HepG2 (cell line): ENCODE data around the gene CKAP2. TPM values are rescaled to one million over a fixed set of nuclear protein-coding genes. Genes with fewer than 3 reads are reported as not detected.

Source experiments
- ATAC-seq: fragments of 200-7000 bp; cut with Tn5 transposase; 3 replicates; pipeline ENCODE4 v1.9.1; 2020; ENCODE audit warnings: mild to moderate bottlenecking, moderate library complexity
- BruUV-seq: library from RNA; stranded (reverse); fragments of 400-500 nt; replicated peaks from 2 replicates; lab custom pipeline; 2021; lab: Mats Ljungman, UMichigan
- CTCF ChIA-PET: fragments of 300-600 bp; formaldehyde crosslinking; extraction: SDS; loops from one replicate; lab custom pipeline; 2021; ENCODE audit warnings: low total read pairs, inconsistent platforms, low intra/inter-chr PET ratio; lab: Yijun Ruan, JAX
- POLR2A ChIA-PET: fragments of 350-600 bp; sonication (Branson Sonifier 250); formaldehyde crosslinking; loops from one replicate; lab custom pipeline; 2020; ENCODE audit warnings: antibody characterized with exemption, inconsistent platforms; lab: Yijun Ruan, JAX
- DNase-seq: peaks from one replicate; pipeline ENCODE4 v3.0.0-alpha.2; 2015; ENCODE audit warnings: low spot score
- FAIRE-seq: peaks from 3 replicates; lab custom pipeline; 2011; peaks lifted over from hg19 to GRCh38; lab: Jason Lieb, UNC
- H2AFZ ChIP-seq: one replicate; pipeline ENCODE4 v1.6.1; 2011; ENCODE audit warnings: low read length, inconsistent platforms
- H3K27ac ChIP-seq: fragments of 300-600 bp; 3 replicates; pipeline ENCODE4 v1.8.0; 2011; ENCODE audit warnings: mixed run types, mild to moderate bottlenecking, mixed read lengths, low read length, inconsistent platforms; ENCODE audit not compliant: insufficient read depth; ENCODE audit errors: extremely low read length
- H3K27me3 ChIP-seq, 2 experiments: fragments of 200-600 bp in 1 of 2; 2 replicates in 1 of 2; 3 replicates in 1 of 2; pipeline versions ENCODE4 v1.6.0 to v1.8.0; 2011; ENCODE audit warnings: low read length in 2 of 2, mild to moderate bottlenecking in 2 of 2, moderate library complexity in 2 of 2, inconsistent platforms in 1 of 2; ENCODE audit not compliant: insufficient read depth in 2 of 2, control insufficient read depth in 1 of 2
- H3K36me3 ChIP-seq, 2 experiments: fragments of 200-600 bp in 1 of 2; replicated peaks in 1 of 2; 2 replicates in 1 of 2; 3 replicates in 1 of 2; pipeline versions ENCODE4 v1.5.1 to v1.8.0; 2011; ENCODE audit warnings: low read length in 2 of 2, inconsistent platforms in 1 of 2; ENCODE audit not compliant: insufficient read depth in 2 of 2, control insufficient read depth in 1 of 2
- H3K4me1 ChIP-seq: 2 replicates; pipeline ENCODE4 v1.5.1; 2012; ENCODE audit warnings: low read length, inconsistent platforms; ENCODE audit not compliant: insufficient read depth
- H3K4me2 ChIP-seq: 2 replicates; pipeline ENCODE4 v1.6.0; 2011; ENCODE audit warnings: low read depth, low read length, inconsistent platforms
- H3K4me3 ChIP-seq, 3 experiments: fragments of 200-600 bp in 1 of 3; sonication (generic), shearing (Covaris generic) in 1 of 3; replicated peaks in 1 of 3; 2 replicates each; pipeline ENCODE4 v1.5.1; 2011 to 2016; ENCODE audit warnings: low read length in 3 of 3, inconsistent platforms in 2 of 3, low read depth in 2 of 3, mild to moderate bottlenecking in 2 of 3, control low read depth in 1 of 3, mixed read lengths in 1 of 3; ENCODE audit not compliant: insufficient read depth in 1 of 3
- H3K79me2 ChIP-seq: one replicate; pipeline ENCODE4 v1.6.1; 2011; ENCODE audit warnings: low read length, inconsistent platforms; ENCODE audit not compliant: insufficient read depth
- H3K9ac ChIP-seq: 2 replicates; pipeline ENCODE4 v1.6.0; 2011; ENCODE audit warnings: mild to moderate bottlenecking, low read depth, low read length, inconsistent platforms; ENCODE audit not compliant: insufficient read depth
- H3K9me3 ChIP-seq: 2 replicates; pipeline ENCODE4 v1.5.1; 2012; ENCODE audit warnings: mild to moderate bottlenecking, low read length
- H4K20me1 ChIP-seq: 2 replicates; pipeline ENCODE4 v1.6.0; 2011; ENCODE audit warnings: inconsistent platforms, mild to moderate bottlenecking, low read length, moderate library complexity; ENCODE audit not compliant: insufficient read depth
- ARID2 ChIP-seq: sonication (generic); formaldehyde crosslinking; IDR thresholded peaks from 2 replicates; pipeline ENCODE4 v1.8.1; 2022; ENCODE audit warnings: mild to moderate bottlenecking, missing genetic modification reagents, borderline replicate concordance
- BRD4 ChIP-seq: sonication (generic); formaldehyde crosslinking; IDR thresholded peaks from 2 replicates; pipeline ENCODE4 v1.4.0; 2020; ENCODE audit warnings: missing genetic modification reagents
- EP300 ChIP-seq, 3 experiments: sonication (generic) in 1 of 3; formaldehyde crosslinking in 1 of 3; IDR thresholded peaks; 2 replicates each; pipeline versions ENCODE4 v1.5.1 to v1.6.1; 2011 to 2020; ENCODE audit warnings: low read depth in 2 of 3, low read length in 2 of 3, borderline replicate concordance in 1 of 3, improper control_type of control experiment in 1 of 3, mild to moderate bottlenecking in 1 of 3, missing genetic modification reagents in 1 of 3, moderate library complexity in 1 of 3
- FOXK1 ChIP-seq: sonication (generic); formaldehyde crosslinking; IDR thresholded peaks from 2 replicates; pipeline ENCODE4 v1.4.0; 2020; ENCODE audit warnings: low read depth, missing genetic modification reagents, borderline replicate concordance
- GATA4 ChIP-seq: sonication (generic); IDR thresholded peaks from 2 replicates; pipeline ENCODE4 v1.6.1; 2016; ENCODE audit warnings: antibody characterized with exemption, low read depth, borderline replicate concordance
- GMEB1 ChIP-seq: sonication (generic); formaldehyde crosslinking; IDR thresholded peaks from 2 replicates; pipeline ENCODE4 v1.5.1; 2020; ENCODE audit warnings: missing genetic modification reagents, mild to moderate bottlenecking, borderline replicate concordance
- NFAT5 ChIP-seq: sonication (generic); formaldehyde crosslinking; IDR thresholded peaks from 2 replicates; pipeline ENCODE4 v1.4.0; 2020; ENCODE audit warnings: missing genetic modification reagents
- PAX8 ChIP-seq: sonication (generic); formaldehyde crosslinking; IDR thresholded peaks from 2 replicates; pipeline ENCODE4 v1.8.0; 2022; ENCODE audit warnings: mild to moderate bottlenecking, missing genetic modification reagents, borderline replicate concordance
- RBAK ChIP-seq: sonication (generic); formaldehyde crosslinking; IDR thresholded peaks from 2 replicates; pipeline ENCODE4 v1.5.1; 2020; ENCODE audit warnings: mild to moderate bottlenecking, missing genetic modification reagents
- SAFB2 ChIP-seq: sonication (generic); formaldehyde crosslinking; IDR thresholded peaks from 2 replicates; pipeline ENCODE4 v1.5.1; 2020; ENCODE audit warnings: missing genetic modification reagents, low read depth, mild to moderate bottlenecking, borderline replicate concordance
- STAG1 ChIP-seq: sonication (generic); formaldehyde crosslinking; IDR thresholded peaks from 2 replicates; pipeline ENCODE4 v1.4.0; 2020; ENCODE audit warnings: missing genetic modification reagents
- TCF12 ChIP-seq, 2 experiments: fragments of 450-650 bp in 1 of 2; sonication (generic) in 1 of 2; formaldehyde crosslinking in 1 of 2; IDR thresholded peaks; 2 replicates each; pipeline versions ENCODE4 v1.6.1 to v1.8.0; 2017 to 2022; ENCODE audit warnings: antibody characterized with exemption in 1 of 2, mild to moderate bottlenecking in 1 of 2, missing genetic modification reagents in 1 of 2, moderate library complexity in 1 of 2
- ZGPAT ChIP-seq: IDR thresholded peaks from 2 replicates; pipeline ENCODE4 v1.6.1; 2016; ENCODE audit warnings: mild to moderate bottlenecking
- ZNF605 ChIP-seq: sonication (generic); formaldehyde crosslinking; IDR thresholded peaks from 2 replicates; pipeline ENCODE4 v1.8.0; 2022; ENCODE audit warnings: mild to moderate bottlenecking, missing genetic modification reagents
- ZNF879 ChIP-seq: sonication (generic); formaldehyde crosslinking; IDR thresholded peaks from 2 replicates; pipeline ENCODE4 v1.8.1; 2023; ENCODE audit warnings: missing genetic modification reagents
- WGBS: methylation state at CpG from one replicate; pipeline ENCODE4 v1.1.6; 2017; ENCODE audit warnings: low lambda C conversion rate; 5-methylcytosine and 5-hydroxymethylcytosine counted together
- in situ Hi-C: cut with HindIII; loops from 2 replicates; pipeline ENCODE4 v1.10.0; 2017; ENCODE audit warnings: low pct_unique_long_range_greater_than_20kb; ENCODE audit not compliant: extremely low pct_ligation_motif_present
- intact Hi-C: fragments of 100-400 bp; cut with micrococcal nuclease; formaldehyde crosslinking; loops from one replicate; pipeline ENCODE4 v1.10.0; 2022; ENCODE audit not compliant: unreplicated experiment
- polyA plus RNA-seq, 8 experiments: library from polyadenylated mRNA; depleted of rRNA in 3 of 8; stranded (reverse) in 7 of 8; unstranded in 1 of 8; fragments of >200 nt; fragmentation: Illumina TruSeq in 4 of 8; extraction: Trizol in 4 of 8; gene quantifications; 2 replicates each; pipeline versions ENCODE4 v1.2.1 to v1.2.3, GENCODE V29; 2011 to 2016; ENCODE audit warnings: low read depth in 4 of 8, missing spikeins in 1 of 8, mixed read lengths in 1 of 8; ENCODE audit not compliant: insufficient read depth in 1 of 8
- total RNA-seq, 5 experiments: library from RNA; depleted of rRNA; stranded (reverse); fragments of >200 nt; fragmentation: Illumina TruSeq; extraction: Trizol; gene quantifications; 2 replicates each; pipeline ENCODE4 v1.2.3, GENCODE V29; 2016; ENCODE audit warnings: low read depth in 1 of 5

The CKAP2 gene
- total and polyA plus RNA-seq, 2 of the 13 experiments (the other 11 are each of a cell fraction or from before 2014, with no cell fraction given) = 6.7 to 40.3 TPM

- Histone ChIP-seq H3K9ac (no peak overlapping the region; the same call in 1 of the 2 replicates), H3K36me3 (peaks cover 0 to 2% of the 10 kb centered on the region in 2 experiments; a peak in 2 of 5 replicates), H3K27ac (no peak overlapping the region), H3K4me2 (peak overlapping the region; percentile 85), H3K9me3 (no peaks in the 10 kb centered on the region), H4K20me1 (peaks cover 9% of the 10 kb centered on the region; the same call in 1 of the 2 replicates), H2AFZ (no peak overlapping the region), H3K4me1 (peaks cover 27% of the 10 kb centered on the region), H3K79me2 (peaks cover 36% of the 10 kb centered on the region), H3K27me3 (no peaks in the 10 kb centered on the region; a peak in 1 of 5 replicates), H3K4me3 (no peak overlapping the region)
- ATAC-seq = no peak
- intact Hi-C loops (loop anchor here (2.0 kb wide), 1 partner anchor 19 kb away; no protein-coding TSS in a partner anchor), in situ Hi-C loops (no loop called here)
- no TSS peak for BruUV-seq
- 94% methylated on average over 3 of the region's 5 CpGs for WGBS
- no peak for DNase-seq
- POLR2A ChIA-PET = no interaction called here
- no peak for FAIRE-seq
- CTCF ChIA-PET = no interaction called here
- TF ChIP-seq PAX8 (CRISPR knock-in tag) (no peak), NFAT5 (CRISPR knock-in tag) (no peak), ZNF605 (CRISPR knock-in tag) (no peak), SAFB2 (no peak), STAG1 (CRISPR knock-in tag) (no peak), ZNF879 (CRISPR knock-in tag) (no peak), RBAK (CRISPR knock-in tag) (no peak), ZGPAT (no peak), GMEB1 (no peak), GATA4 (no peak), FOXK1 (CRISPR knock-in tag) (no peak), EP300 (IDR thresholded peaks at IDR 0.05; ENCODE audit: low read depth in 2 of 2, low read length in 2 of 2) (no peak), EP300 (CRISPR knock-in tag; IDR thresholded peaks at IDR 0.05; ENCODE audit: borderline replicate concordance) (no peak), TCF12 (IDR thresholded peaks at IDR 0.05) (no peak), TCF12 (CRISPR knock-in tag; IDR thresholded peaks at IDR 0.05) (no peak), BRD4 (CRISPR knock-in tag) (no peak), ARID2 (CRISPR knock-in tag) (no peak)
Observed at GRCh38 chr13:52447815-52448552, 7.3 kb upstream of the CKAP2 start.
